Eye (tissue), 1 donor: ENCODE measurements around the gene BPIFB3.

Experiments used
- DNase-seq: peaks from one replicate; pipeline ENCODE4 v3.0.0-alpha.2; 2015

BPIFB3 gene

GRCh38 chr20:33064572-33065287 lies 11.0 kb downstream of the BPIFB3 start:
- no peak for DNase-seq

GRCh38 chr20:33065785-33066184 lies 12.1 kb downstream of the BPIFB3 start:
- no peak for DNase-seq

GRCh38 chr20:33067806-33068205 lies 14.1 kb downstream of the BPIFB3 start:
- no peak for DNase-seq

GRCh38 chr20:33068251-33068939 lies 14.7 kb downstream of the BPIFB3 start:
- no peak for DNase-seq

- no peak for DNase-seq
Measured at GRCh38 chr20:33069673-33070072, 16.0 kb downstream of the BPIFB3 start.

- no peak for DNase-seq
Measured at GRCh38 chr20:33070111-33071053, 16.7 kb downstream of the BPIFB3 start.

- DNase-seq = no peak
Measured at GRCh38 chr20:33071198-33071597, 17.5 kb downstream of the BPIFB3 start.

- DNase-seq = no peak
Measured at GRCh38 chr20:33072362-33072761, 18.7 kb downstream of the BPIFB3 start.

- no peak for DNase-seq
Measured at GRCh38 chr20:33072813-33073212, 19.1 kb downstream of the BPIFB3 start.

- DNase-seq = no peak
Measured at GRCh38 chr20:33074675-33075074, 21.0 kb downstream of the BPIFB3 start.

- no peak for DNase-seq
Measured at GRCh38 chr20:33075281-33075680, 21.6 kb downstream of the BPIFB3 start.

GRCh38 chr20:33076662-33077372 lies 23.1 kb downstream of the BPIFB3 start:
- DNase-seq = no peak

- DNase-seq = no peak
Measured at GRCh38 chr20:33079259-33079658, 25.6 kb downstream of the BPIFB3 start, which contains the start of gene BPIFB4. Gene BPIFB4 (plus strand): TSS chr20:33079643. CDS start chr20:33081527, 1,884 bp downstream.

- DNase-seq = no peak
Measured at GRCh38 chr20:33081411-33082154, 27.9 kb downstream of the BPIFB3 start.

- DNase-seq = no peak
Measured at GRCh38 chr20:33082546-33082945, 28.8 kb downstream of the BPIFB3 start.

GRCh38 chr20:33083544-33084340 lies 30.0 kb downstream of the BPIFB3 start:
- no peak for DNase-seq

GRCh38 chr20:33084722-33085121 lies 31.0 kb downstream of the BPIFB3 start:
- no peak for DNase-seq

GRCh38 chr20:33086052-33086722 lies 32.5 kb downstream of the BPIFB3 start:
- DNase-seq = no peak

- DNase-seq = no peak
Measured at GRCh38 chr20:33091147-33091546, 37.4 kb downstream of the BPIFB3 start.

GRCh38 chr20:33091693-33092092 lies 38.0 kb downstream of the BPIFB3 start:
- DNase-seq = no peak
